Testis (tissue), 2 donors: ENCODE measurements around the gene PSEN2.

Experiments used
- POLR2A ChIP-seq: fragments of 450-650 bp; IDR thresholded peaks from one replicate; pipeline ENCODE4 v1.6.1; 2017; ENCODE audit warnings: antibody characterized with exemption, mild to moderate bottlenecking, moderate library complexity
- TF ChIP-seq, protein P1 (sequence below), 3 experiments: fragments of 450-650 bp in 2 of 3; fragments of 200-600 bp in 1 of 3; sonication (generic) in 1 of 3; IDR thresholded peaks; one replicate each; pipeline ENCODE4 v1.5.1; 2016 to 2019; ENCODE audit warnings: antibody characterized with exemption in 3 of 3, mild to moderate bottlenecking in 2 of 3, moderate library complexity in 1 of 3

GRCh38 chr1:226821719-226822085 lies 48.7 kb upstream of the PSEN2 start:
- TF ChIP-seq POLR2A = no peak
- TF ChIP-seq, protein P1, sequence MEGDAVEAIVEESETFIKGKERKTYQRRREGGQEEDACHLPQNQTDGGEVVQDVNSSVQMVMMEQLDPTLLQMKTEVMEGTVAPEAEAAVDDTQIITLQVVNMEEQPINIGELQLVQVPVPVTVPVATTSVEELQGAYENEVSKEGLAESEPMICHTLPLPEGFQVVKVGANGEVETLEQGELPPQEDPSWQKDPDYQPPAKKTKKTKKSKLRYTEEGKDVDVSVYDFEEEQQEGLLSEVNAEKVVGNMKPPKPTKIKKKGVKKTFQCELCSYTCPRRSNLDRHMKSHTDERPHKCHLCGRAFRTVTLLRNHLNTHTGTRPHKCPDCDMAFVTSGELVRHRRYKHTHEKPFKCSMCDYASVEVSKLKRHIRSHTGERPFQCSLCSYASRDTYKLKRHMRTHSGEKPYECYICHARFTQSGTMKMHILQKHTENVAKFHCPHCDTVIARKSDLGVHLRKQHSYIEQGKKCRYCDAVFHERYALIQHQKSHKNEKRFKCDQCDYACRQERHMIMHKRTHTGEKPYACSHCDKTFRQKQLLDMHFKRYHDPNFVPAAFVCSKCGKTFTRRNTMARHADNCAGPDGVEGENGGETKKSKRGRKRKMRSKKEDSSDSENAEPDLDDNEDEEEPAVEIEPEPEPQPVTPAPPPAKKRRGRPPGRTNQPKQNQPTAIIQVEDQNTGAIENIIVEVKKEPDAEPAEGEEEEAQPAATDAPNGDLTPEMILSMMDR (IDR thresholded peaks at IDR 0.05) = no peak
